ENCODE data around the gene PRKCB. TPM values are rescaled to one million over a fixed set of nuclear protein-coding genes. Genes with fewer than 3 reads are reported as not detected.
A peak's percentile ranks its signal among the peaks of the same experiment; 100 is the strongest.

PRKCB gene
- total RNA-seq, 2 experiments from 2014 or later = 56.3 to 57.9 TPM

GRCh38 chr16:24255456-24256371, 419.9 kb downstream of the PRKCB start, which contains the start of gene CACNG3:
Gene CACNG3 (plus strand): TSS chr16:24256335. CDS start chr16:24256755, 420 bp downstream.
- Mint-ChIP-seq H3K27ac (no peak within 1 kb of the TSS), H3K27me3 (peaks cover 56% of the 10 kb centered on the region), H3K36me3 (no peaks in the 10 kb centered on the region), H3K9me3 (no peaks in the 10 kb centered on the region), H3K4me1 (ENCODE audit: low read depth) (peaks cover 10% of the 10 kb centered on the region), H3K4me3 (no peak within 1 kb of the TSS)
- intact Hi-C loops (cut with micrococcal nuclease) = loop anchor here (2.0 to 10.0 kb wide), 2 partner anchors 249 to 453 kb away; no protein-coding TSS in a partner anchor
- DNase-seq = peak; percentile 78
- ChIA-PET POLR2A (no interaction called here), CTCF (interaction anchor here (1.0 to 5.6 kb wide), 6 partner anchors 29 to 453 kb away, joined by 3 to 138 read pairs (median 4); no protein-coding TSS in a partner anchor)

GRCh38 chr16:24257958-24258357, 422.2 kb downstream of the PRKCB start:
- H3K4me1 Mint-ChIP-seq (ENCODE audit: low read depth) = peaks cover 10% of the 10 kb centered on the region
- H3K36me3 Mint-ChIP-seq = no peaks in the 10 kb centered on the region
- H3K27ac Mint-ChIP-seq = no peak overlapping the region
- CTCF ChIA-PET = no interaction called here
- H3K9me3 Mint-ChIP-seq = no peaks in the 10 kb centered on the region
- POLR2A ChIA-PET = no interaction called here
- H3K4me3 Mint-ChIP-seq = no peak overlapping the region
- intact Hi-C loops (cut with micrococcal nuclease) = loop anchor here (10.0 kb wide), 1 partner anchor 247 kb away; no protein-coding TSS in a partner anchor
- no peak for DNase-seq
- peaks cover 63% of the 10 kb centered on the region for H3K27me3 Mint-ChIP-seq

- no peak overlapping the region for H3K4me3 Mint-ChIP-seq
- ChIA-PET POLR2A (no interaction called here), CTCF (no interaction called here)
- no peak for DNase-seq
- H3K9me3 Mint-ChIP-seq = no peaks in the 10 kb centered on the region
- no peak overlapping the region for H3K27ac Mint-ChIP-seq
- H3K4me1 Mint-ChIP-seq (ENCODE audit: low read depth) = peaks cover 3% of the 10 kb centered on the region
- H3K27me3 Mint-ChIP-seq = peaks cover 55% of the 10 kb centered on the region
- intact Hi-C loops (cut with micrococcal nuclease) = loop anchor here (10.0 kb wide), 1 partner anchor 246 kb away; no protein-coding TSS in a partner anchor
- H3K36me3 Mint-ChIP-seq = no peaks in the 10 kb centered on the region
These were observed 423.0 kb downstream of the PRKCB start for GRCh38 chr16:24258791-24259190.

- no peak overlapping the region for H3K4me3 Mint-ChIP-seq
- intact Hi-C loops (cut with micrococcal nuclease) = no loop called here
- ChIA-PET CTCF (interaction anchor here (0.6 kb wide), 1 partner anchor 9 kb away, joined by 3 read pairs; no protein-coding TSS in a partner anchor), POLR2A (no interaction called here)
- H3K4me1 Mint-ChIP-seq (ENCODE audit: low read depth) = no peaks in the 10 kb centered on the region
- no peak overlapping the region for H3K27ac Mint-ChIP-seq
- no peak for DNase-seq
- no peaks in the 10 kb centered on the region for H3K36me3 Mint-ChIP-seq
- peaks cover 24% of the 10 kb centered on the region for H3K27me3 Mint-ChIP-seq
- no peaks in the 10 kb centered on the region for H3K9me3 Mint-ChIP-seq
These were observed 427.0 kb downstream of the PRKCB start for GRCh38 chr16:24262816-24263215.

Small RNAs within 50 kb of the gene (microRNA-seq; reads per million reads assigned to microRNA genes)
- gene MIR1273H (ENCODE audit: borderline microRNAs expressed, borderline number of aligned reads, borderline replicate concordance) = not detected

Other genes starting within 250 kb of the PRKCB start
- 100 to 1,000 TPM; 152 to 153 TPM for gene NDUFAB1, start 239.7 kb upstream of the PRKCB start, total RNA-seq
- 10 to 100 TPM; 20.3 to 20.8 TPM for gene PALB2, start 194.7 kb upstream of the PRKCB start, total RNA-seq
- gene DCTN5, start 194.5 kb upstream of the PRKCB start, total RNA-seq = 10 to 100 TPM; 55.6 to 56.1 TPM
- 10 to 100 TPM; 81.2 to 81.6 TPM for gene PLK1, start 157.1 kb upstream of the PRKCB start, total RNA-seq
- gene ERN2, start 122.8 kb upstream of the PRKCB start, total RNA-seq = not detected
- not detected for gene CHP2, start 81.0 kb upstream of the PRKCB start, total RNA-seq

Measured in activated CD4-positive, alpha-beta memory T cell treated with anti-CD3 and anti-CD28 coated beads for 36 hours (primary cell).